GM18498 (cell line): ENCODE data around the gene SH3RF1.

ENCODE experiments used
- ATAC-seq: cut with Tn5 transposase; IDR thresholded peaks from one replicate; pipeline ENCODE4 v1.9.1; 2021; ENCODE audit warnings: mild to moderate bottlenecking, moderate library complexity; ENCODE audit not compliant: unreplicated experiment

SH3RF1 gene

GRCh38 chr4:169139021-169139420, 131.7 kb downstream of the SH3RF1 start:
- no peak for ATAC-seq

- ATAC-seq = no peak
These were observed 133.2 kb downstream of the SH3RF1 start for GRCh38 chr4:169137558-169137920.

- no peak for ATAC-seq
These were observed 133.8 kb downstream of the SH3RF1 start for GRCh38 chr4:169136796-169137557.

GRCh38 chr4:169136330-169136729, 134.4 kb downstream of the SH3RF1 start:
- no peak for ATAC-seq

GRCh38 chr4:169135776-169136175, 135.0 kb downstream of the SH3RF1 start:
- no peak for ATAC-seq

- no peak for ATAC-seq
These were observed 136.8 kb downstream of the SH3RF1 start for GRCh38 chr4:169133932-169134331.

- no peak for ATAC-seq
These were observed 138.0 kb downstream of the SH3RF1 start for GRCh38 chr4:169132561-169133305.

- no peak for ATAC-seq
These were observed 139.1 kb downstream of the SH3RF1 start for GRCh38 chr4:169131556-169132208.

- no peak for ATAC-seq
These were observed 141.9 kb downstream of the SH3RF1 start for GRCh38 chr4:169128902-169129301.

GRCh38 chr4:169127314-169127713, 143.4 kb downstream of the SH3RF1 start:
- no peak for ATAC-seq

- no peak for ATAC-seq
These were observed 146.1 kb downstream of the SH3RF1 start for GRCh38 chr4:169124661-169125060.

GRCh38 chr4:169122422-169122821, 148.3 kb downstream of the SH3RF1 start:
- no peak for ATAC-seq

GRCh38 chr4:169121861-169122382, 148.8 kb downstream of the SH3RF1 start:
- no peak for ATAC-seq

- no peak for ATAC-seq
These were observed 150.1 kb downstream of the SH3RF1 start for GRCh38 chr4:169120624-169121023.

- ATAC-seq = no peak
These were observed 151.2 kb downstream of the SH3RF1 start for GRCh38 chr4:169119536-169119935.

GRCh38 chr4:169117591-169118081, 153.1 kb downstream of the SH3RF1 start:
- ATAC-seq = no peak

GRCh38 chr4:169116270-169116901, 154.4 kb downstream of the SH3RF1 start:
- ATAC-seq = no peak

- ATAC-seq = no peak
These were observed 154.9 kb downstream of the SH3RF1 start for GRCh38 chr4:169115897-169116254.

- ATAC-seq = no peak
These were observed 155.4 kb downstream of the SH3RF1 start for GRCh38 chr4:169115144-169115896.

GRCh38 chr4:169114341-169114974, 156.3 kb downstream of the SH3RF1 start:
- ATAC-seq = no peak
